ENCODE data around the gene MNX1.

The MNX1 gene

DNA sequence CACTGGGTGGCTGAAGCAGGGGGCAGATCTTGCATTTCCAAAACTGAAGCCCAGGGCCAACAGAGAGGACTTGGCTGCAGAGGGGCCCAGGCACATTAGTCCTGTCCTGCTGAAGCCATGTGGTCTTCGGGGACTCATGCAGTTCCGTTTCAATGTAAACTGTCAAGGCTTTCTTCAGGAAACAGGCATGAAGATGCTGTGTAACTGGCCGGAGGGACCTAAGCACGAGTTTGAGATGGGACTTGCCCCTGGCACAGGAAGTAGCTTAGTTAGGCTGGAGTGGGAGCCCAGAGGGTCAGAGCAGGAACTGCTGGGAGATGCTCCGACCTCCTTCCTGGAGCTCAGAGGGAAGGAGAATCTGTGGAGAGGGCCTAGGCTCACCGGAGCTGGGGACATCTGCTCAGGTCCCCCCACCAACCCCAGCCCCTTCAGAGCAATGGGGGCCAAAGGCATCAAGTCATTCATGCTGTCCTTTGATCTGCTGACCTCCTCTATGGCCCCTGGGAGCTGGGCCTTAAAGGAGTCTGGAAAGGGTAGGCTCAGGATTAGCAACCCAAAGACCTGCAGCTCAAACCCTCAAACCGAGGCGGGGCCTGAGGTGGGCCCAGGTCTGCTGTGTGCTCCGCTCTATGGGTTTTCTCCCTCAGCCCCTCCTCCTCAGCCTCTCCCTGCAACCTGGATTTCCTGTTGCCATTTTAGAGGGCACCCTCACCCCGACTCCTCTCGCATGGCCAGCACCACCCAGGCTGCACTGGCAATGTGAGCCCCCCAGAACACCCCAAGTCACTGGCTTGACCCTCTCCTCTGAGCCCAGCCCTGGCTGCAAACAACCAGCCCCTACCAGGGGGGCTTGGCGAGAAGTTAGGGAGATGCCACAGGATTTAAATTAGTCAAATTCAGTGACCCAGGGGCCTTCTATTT lies 4.4 kb upstream of the MNX1 start:
- DNase-seq (ENCODE audit: low spot score): no peak

- DNase-seq (ENCODE audit: low spot score): no peak
Observed at GRCh38 chr7:157013602-157014549, 3.4 kb upstream of the MNX1 start.

- DNase-seq (ENCODE audit: low spot score): no peak
Observed at GRCh38 chr7:157013101-157013500, 2.6 kb upstream of the MNX1 start.

- no peak for DNase-seq (ENCODE audit: low spot score)
Observed at GRCh38 chr7:157012113-157012547, 1.7 kb upstream of the MNX1 start.

GRCh38 chr7:157011333-157012112 lies 1.1 kb upstream of the MNX1 start:
- DNase-seq (ENCODE audit: low spot score): no peak

- DNase-seq (ENCODE audit: low spot score): no peak
Observed at GRCh38 chr7:157009778-157010587, 480 bp downstream of the MNX1 start.

DNA sequence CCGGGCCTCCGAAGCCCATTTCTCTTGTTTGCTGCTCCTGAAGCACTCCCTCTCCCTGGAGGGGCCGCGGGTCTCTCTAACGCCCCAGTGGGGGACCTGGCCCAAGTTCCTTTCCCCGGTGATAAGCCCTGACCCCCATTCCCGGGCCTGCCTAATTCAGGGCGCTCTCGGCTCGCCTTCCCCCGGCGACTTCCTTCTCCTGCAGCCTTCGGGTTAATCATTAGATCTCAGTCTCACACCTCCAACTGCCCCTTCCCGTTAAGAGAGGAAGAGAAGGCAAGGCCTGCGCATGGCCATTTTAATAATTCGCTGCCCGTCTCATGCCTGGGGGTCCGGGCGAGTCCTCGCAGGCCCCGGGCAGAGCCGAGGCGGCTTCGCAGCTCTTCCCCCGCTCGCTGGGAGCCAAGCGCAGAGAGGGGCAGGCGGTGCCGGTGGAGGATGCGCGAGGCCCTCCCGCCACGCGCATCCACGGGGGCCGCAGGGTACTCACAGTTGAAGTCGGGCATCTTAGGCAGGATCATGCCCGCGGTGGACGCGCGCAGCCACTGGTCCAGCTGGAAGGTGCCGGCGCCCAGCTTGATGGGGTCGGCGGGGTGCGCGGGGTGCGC lies 1.2 kb downstream of the MNX1 start:
- DNase-seq (ENCODE audit: low spot score): no peak

DNA sequence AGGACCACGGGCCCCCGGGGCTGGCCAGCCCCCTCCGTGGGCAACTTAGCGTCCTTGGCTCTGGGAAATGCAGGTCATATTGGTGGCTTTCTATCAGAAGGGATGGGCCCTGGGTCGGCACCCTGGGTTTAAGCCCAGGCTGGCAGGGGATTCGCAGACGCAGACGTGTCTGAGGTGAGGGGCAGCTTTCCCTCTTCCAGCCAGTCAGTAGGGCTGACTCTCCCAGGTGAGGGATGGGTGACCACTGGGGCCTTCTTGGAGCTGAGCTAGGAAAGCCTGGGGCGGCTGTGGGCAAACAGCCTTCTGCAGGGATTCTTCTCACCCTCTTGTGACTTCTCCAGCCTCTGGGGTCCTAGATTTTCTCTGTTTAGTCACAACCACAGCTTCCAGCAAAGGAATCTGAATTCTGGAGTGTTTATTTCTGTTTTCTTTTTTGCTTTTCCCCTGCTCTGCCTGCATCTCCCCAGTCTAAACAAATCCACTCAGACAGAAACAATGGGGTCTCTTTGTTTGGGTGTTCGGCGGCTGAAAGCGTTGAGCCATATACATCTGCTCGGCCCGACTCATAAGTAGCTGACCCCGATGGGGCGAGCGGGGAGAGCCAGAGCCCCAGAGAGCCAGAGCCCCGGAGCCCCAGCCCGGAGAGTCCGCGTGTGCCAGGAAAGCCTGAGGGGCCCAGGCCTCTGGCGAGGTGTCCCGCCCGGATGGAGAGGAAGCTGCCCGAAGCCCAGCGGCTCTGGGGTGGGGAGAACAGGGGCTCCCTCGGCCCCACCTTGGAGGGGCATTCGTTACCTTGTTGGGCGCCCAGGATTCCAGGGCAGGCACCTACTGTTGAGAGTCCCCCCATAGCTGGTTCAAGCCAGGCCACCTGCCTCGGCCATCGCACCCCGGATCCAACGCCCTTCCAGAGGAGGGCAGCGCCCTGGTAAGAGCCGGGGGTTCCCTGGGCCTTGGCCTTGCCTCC lies 2.0 kb downstream of the MNX1 start:
- no peak for DNase-seq (ENCODE audit: low spot score)

DNA sequence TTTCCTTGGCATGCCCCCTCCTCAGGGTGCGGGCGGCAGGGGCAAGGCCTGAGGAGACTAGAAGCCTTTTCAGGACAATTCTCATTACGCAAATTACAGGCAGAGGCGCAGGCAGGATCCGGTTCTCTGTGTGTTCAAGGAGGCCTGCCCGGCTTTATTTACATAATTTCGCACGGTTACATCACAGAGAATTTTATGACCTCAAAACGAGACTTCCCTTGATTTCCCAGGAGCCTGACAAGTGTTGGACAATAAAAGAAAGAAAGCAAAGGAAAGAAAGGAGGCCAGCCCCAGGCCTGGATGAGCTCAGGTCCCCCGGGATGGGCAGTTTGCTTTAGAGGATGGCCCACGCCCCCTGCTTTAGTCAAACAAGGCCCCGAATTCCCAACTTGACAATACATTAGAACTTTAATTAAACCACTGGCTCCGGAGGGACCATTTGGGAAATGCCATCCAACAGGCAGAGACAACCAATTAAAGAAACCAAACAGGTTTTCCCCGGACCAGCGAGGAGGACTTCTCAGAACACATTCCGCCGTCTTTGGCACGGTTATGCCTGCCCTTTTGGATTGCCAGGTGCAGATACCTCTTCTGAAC lies 2.9 kb downstream of the MNX1 start:
- DNase-seq (ENCODE audit: low spot score): no peak

DNA sequence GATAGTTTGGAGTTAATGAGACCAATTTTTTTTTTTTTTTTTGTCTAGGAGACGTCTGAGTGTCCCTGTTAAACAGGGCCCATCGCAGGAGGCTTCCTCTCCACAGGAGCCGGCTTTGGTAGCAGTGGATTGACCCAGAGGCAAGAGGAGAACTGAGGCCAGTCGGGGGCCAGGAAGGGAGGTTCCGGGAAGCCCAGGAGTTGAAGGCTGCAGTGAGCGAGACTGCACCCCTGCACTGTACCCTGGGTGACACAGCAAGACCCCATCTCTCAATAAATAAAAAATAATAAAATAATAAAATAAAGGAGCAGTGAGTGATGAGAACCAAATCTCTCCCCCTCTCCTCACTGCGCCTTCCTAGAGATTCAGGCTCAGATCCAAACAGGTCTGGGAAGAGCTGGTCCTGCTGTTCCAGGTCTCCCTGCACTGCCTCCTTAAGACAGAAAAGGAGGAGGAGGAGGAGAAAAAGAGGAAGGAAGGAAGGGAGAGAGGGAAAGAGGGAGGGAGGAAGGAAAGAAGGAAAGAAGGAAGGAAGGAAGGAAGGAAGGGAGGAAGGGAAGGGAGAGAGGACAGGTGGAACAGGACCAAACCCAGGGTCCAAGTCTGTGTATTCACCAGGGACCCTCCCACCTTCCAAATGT lies 3.5 kb downstream of the MNX1 start:
- DNase-seq (ENCODE audit: low spot score): no peak

DNA sequence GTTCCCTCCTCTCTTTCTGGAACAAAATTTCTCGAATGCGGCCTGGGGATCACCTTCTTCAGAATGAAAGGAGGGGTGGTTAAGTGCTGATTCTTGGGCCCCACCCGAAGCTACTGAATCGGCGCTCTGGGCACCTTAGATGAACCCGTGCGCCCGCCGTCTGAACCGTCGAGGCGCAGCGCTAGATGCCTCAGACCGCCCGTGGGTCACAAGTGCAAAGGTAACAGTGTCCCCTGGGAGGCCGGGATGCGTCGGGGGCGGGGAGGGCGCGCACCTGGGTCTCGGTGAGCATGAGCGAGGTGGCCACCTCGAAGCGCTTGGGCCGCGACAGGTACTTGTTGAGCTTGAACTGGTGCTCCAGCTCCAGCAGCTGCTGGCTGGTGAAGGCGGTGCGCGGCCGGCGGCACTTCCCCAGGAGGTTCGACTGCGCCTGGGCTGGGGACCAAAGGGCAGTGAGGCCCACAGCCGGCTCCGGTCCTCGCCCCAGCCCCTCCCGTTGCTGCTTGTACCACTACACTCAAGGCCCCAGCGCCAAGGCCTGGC lies 4.2 kb downstream of the MNX1 start:
- no peak for DNase-seq (ENCODE audit: low spot score)

DNA sequence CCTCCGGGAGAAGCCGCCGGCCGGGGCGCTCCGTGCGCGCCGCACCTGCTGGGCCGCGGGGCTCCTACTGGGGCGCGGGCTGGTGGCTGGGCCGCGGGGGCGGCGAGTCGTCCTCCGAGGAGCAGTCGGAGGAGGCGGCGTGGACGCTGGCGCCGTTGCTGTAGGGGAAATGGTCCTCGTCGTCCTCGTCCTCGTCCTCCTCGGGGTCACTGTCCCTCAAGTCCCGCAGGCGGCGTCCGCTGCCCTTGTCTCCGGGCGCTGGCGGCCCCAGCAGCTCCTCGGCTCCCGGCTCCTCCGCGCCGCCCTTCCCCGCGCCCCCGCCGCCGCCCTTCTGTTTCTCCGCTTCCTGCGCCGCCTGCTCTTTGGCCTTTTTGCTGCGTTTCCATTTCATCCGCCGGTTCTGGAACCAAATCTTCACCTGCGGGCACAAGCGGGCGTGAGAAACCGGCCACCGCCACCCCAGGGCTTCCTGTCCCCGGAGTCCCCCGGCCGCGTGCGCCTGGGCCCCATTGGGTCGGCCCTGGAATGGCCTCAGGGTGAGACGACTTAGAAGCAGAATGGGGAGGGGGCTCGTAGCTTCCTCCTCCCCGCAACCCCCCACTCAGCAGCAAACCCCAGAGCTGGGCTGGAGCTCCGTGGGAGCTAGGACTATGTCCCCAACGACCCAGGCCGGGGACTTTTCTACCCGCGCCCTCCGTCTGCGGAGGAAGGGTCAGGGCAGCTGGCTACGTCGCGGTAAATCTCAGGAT lies 4.8 kb downstream of the MNX1 start:
- DNase-seq (ENCODE audit: low spot score): no peak

DNA sequence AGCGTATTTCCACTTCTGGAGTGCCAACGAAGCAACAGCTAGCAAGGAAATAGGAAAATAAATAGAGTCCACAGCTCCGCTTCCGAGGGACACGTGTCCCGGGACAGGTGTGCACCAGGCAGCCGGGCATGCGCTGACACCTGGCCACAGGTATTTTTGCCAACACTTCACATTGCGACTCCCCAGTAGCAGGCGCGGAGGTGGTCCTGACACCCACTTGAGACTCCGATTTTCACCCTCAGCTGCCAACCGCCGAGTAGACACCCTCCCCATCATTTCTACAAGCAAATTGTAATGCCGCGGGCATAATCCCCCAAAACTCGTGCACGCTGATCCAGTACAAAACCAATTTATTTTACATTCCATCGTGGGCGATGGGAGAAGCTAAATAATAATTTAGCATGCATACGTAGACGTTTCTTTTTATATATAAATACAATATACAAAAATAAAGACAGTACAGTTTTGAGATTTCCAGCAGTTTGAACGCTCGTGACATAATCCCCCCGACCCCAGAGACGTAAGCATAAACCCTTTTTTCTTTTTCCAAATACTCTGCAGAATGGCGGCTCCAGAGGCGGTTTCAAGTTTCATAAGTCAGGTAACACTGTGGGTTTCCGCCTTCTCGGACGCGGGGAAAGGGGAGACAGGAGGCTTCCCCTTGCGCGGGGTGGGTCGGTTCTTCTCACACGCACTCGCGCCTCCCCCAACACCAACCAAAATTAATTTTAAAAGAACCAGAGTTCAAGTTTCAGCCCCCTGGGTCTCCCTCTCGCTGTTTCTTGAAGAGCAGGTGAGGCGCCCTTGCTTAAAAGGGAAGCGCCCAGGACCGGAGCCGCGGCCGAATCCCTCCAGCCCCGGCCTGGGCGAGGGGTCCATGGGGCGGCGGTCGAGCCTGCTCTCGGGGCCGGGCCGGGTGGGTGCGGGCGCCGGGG lies 5.7 kb downstream of the MNX1 start:
- DNase-seq (ENCODE audit: low spot score): no peak

- no peak for DNase-seq (ENCODE audit: low spot score)
Observed at GRCh38 chr7:157003756-157004520, 6.5 kb downstream of the MNX1 start.

- no peak for DNase-seq (ENCODE audit: low spot score)
Observed at GRCh38 chr7:157003445-157003755, 7.1 kb downstream of the MNX1 start.
